NCI-H460 (cell line): ENCODE measurements around the gene TMEM45A. TPM values are rescaled to one million over a fixed set of nuclear protein-coding genes. Genes with fewer than 3 reads are reported as not detected.
"Not testable (repeated sequence)": the region's sequence is repeated elsewhere in the genome, so short reads cannot be mapped to it uniquely, and the experiment has no call there.

ENCODE experiments used
- DNase-seq: peaks from one replicate; pipeline ENCODE4 v3.0.0-alpha.2; 2016; ENCODE audit warnings: low read depth; ENCODE audit errors: extremely low read depth
- total RNA-seq: library from RNA; depleted of rRNA; stranded (reverse); fragments of >200 nt; shearing (Covaris generic); gene quantifications from 2 replicates; pipeline ENCODE4 v1.2.3, GENCODE V29; 2014

Gene TMEM45A
- total RNA-seq, 1 experiment from 2014 or later = 6.5 TPM

DNA sequence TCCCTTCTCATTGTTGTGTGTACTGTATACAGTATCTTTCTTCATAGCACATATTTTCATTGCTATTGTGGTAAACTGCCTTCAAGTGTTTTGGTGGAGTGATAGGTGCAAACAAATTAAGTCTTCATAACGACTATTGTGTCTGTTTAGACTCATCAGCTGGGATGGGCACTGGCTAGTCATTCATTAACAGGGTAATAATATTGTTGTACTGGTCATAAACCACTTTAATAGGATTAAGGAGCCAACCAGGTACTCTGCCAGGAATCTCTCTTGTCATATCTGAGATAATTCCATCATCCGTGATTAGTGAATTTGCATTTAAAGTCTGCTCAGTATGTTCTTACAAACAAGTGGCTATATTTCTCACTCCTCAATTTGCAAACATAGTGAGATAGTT, 10.2 kb upstream of the TMEM45A start:
- no peak for DNase-seq

DNA sequence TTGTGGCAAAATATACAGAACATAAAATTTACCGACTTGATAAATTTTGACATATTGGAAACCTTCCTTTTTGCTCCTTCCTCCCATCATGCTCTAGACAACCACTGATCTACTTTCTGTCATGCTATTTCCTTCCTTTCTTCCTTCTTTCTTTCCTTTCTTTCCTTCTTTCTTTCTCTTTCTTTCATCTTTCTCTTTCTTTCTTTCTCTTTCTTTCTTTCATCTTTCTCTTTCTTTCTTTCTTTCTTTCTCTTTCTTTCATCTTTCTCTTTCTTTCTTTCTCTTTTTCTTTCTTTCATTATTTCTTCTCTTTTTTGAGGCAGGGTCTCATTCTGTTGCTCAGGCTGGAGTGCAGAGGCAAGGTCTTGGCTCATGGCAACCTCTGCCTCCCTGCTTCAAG, 8.9 kb upstream of the TMEM45A start:
- no peak for DNase-seq

DNA sequence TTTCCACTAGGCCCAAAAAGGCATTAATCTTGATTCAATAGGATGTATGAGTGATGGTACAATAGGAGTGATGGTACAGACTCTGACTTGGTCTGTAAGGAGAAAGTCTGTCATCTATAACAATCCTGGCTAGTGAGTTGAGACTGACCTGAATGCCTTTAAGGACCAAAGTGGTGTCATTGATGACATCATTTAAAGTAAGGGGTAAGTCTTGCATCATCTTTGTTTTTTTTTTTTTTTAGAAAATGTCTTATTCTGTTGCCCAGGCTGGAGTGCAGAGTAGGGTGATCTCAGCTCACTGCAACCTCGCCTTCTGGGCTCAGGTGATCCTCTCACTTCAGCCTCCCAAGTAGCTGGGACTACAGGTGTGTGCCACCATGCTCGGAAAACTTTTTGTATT, 5.6 kb upstream of the TMEM45A start:
- no peak for DNase-seq

DNA sequence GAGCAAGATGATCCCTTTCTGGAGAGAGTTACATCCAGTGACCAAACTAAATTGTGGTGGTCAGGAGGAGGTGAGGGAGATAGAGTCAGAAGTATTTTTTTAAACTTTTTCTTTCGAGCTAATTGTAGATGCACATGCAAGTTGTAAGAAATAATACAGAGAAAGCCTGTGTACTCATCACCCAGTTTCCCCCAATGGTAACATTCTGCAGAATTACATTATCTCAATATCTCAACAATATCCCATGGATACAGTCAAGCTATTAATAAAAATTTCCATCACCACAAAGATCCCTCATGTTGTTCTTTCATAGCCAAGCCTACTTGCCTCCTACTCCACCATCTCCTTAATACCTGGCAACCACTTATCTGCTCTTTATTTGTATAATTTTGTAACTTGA, 3.3 kb upstream of the TMEM45A start:
- no peak for DNase-seq

DNA sequence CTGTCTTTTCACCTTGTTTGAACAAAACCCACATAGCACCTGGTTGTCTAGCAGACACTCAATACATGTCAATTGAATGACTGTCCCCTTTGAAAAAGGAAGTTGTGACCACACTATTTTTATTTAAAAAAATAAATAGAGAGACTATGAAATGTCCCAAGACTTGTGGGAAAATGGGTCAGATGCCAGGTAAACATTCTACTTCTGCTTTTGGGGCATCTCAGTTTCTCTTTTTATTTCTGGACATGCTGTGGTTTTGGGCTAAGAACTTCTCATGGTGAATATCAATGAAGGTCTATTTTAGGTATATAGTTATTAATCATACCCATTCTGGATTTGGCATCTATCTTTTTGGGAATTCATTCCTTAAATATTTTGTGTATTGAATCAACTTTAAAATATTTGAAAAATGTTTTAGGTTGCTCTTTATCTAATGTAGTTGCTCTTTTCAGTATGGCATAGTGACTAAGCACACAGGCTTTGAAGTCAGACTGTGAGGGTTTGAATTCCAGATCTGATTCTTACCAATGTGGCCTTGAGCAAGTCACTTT, 4.4 kb downstream of the TMEM45A start:
- no peak for DNase-seq

DNA sequence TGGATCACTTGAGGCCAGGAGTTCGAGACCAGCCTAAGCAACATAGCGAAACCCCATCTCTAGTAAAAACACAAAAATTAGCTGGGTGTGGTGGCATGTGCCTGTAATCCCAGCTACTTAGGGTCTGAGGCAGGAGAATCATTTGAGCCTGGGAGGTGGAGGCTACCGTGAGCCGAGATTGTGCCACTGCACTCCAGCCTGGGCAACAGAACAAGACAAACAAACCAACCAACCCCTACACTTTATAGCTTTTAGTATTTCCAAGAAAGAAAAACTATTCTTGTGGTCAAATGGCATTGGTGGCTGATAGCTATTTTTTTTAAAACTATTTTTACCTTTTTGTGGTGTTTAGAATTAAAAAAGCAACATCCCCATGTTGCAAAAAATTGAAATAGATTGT, 7.2 kb downstream of the TMEM45A start:
- no peak for DNase-seq

DNA sequence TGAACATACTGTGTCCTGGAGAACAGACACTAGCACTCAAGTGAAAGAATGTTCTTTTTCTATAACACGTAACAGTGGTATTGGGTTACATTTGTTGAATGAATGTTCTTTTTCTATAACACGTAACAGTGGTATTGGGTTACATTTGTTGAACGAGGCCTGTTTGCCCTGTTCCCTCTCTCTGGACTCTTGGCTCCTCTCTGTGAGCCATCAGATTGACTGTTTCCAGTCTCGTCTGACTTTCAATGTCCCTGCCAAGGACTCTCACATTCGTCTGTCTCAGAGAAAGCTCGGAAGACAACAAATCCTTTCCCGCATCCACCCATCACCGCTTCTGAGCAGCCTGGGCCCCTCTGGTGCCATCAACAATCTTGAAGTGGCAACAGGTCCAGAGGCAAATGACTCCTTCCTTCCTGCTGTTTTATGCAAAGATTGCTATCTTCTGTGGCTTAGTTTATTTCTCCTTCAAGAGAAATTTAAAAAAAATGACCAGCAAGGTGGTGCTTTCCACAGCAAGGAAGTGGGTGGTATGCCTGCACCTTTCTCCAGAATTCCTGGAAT, 8.0 kb downstream of the TMEM45A start:
- no peak for DNase-seq

DNA sequence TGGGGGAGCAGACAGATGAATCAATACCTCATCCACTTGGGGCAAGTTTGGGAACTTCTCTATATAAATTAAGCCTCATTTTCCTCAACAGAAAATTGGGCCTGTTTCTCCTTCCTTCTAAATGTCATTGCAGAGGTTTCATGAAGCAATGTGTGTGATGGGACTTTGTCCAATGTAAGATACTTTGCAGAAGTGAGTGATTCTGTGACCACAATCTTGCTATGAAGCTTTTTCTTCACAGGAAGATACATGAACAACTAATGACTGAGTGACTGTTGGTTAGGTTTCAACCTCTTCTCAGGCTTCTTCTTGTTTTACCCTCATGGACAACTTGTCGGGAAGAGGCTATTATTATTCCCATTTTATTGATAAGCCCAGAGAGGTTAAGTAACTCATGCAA, 11.0 kb downstream of the TMEM45A start:
- DNase-seq = no peak

DNA sequence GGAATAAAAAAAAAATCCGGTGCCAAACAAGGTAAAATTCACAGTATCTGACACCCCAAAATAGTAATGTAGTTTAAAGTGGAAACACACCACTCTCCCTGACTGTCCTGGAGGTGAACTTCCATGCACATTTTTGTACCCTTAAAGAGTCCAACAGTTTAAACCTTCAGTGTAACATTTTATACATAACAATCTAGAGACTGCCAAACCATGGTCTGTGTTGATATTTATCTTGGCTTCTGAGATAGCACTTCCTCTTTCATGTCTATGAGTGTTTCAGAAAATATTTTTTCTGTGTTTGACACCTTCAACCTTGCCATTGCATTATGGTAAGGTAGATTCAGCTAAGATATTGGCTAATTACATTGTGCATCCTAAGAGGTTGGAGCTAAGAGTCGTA, 13.9 kb downstream of the TMEM45A start:
- DNase-seq = no peak

DNA sequence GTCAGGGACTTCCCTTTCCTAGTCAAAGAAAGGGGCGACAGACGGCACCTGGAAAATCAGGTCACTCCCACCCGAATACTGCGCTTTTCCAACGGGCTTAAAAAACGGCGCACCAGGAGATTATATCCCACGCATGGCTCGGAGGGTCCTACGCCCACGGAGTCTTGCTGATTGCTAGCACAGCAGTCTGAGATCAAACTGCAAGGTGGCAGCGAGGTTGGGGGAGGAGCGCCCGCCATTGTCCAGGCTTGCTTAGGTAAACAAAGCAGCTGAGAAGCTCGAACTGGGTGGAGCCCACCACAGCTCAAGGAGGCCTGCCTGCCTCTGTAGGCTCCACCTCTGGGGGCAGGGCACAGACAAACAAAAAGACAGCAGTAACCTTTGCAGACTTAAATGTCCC, 17.4 kb downstream of the TMEM45A start:
- not testable (repeated sequence) for DNase-seq

DNA sequence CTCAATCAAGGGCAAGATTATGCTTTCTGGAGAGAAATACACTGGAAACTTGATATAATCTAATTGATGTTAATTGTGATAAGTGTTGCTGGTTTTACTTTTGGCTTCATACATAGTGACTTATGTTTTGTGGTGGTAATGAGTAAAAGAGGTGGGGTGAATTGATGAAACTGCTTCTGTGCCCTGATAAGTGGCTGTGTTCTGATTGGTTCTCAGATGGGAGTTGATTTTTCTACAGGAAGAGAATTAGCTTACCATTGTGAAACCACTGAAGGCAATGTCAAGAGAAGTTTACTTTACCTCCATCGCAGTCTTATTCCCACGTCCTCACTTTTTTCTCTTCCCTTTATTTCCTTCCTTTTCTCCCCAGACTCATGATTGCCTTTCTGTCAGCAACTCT, 23.8 kb downstream of the TMEM45A start:
- no peak for DNase-seq

DNA sequence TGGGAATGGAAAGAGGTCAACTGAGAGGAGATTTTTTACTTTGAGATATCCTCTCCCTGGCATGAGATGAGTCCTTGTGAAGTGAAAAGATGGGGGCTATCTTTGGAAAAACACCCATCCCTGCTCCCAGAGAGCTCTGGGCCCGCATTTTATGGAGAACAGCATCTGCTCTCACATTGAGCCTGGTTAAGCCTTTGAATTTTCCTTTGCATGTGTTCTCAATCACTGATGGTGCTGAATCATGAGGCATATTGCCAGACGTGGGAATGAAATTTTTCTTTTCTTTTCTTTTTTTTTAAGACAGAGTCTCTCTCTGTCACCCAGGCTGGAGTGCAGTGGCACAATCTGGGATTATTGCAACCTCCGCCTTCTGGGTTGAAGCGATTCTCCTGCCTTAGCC, 24.4 kb downstream of the TMEM45A start:
- DNase-seq = no peak

DNA sequence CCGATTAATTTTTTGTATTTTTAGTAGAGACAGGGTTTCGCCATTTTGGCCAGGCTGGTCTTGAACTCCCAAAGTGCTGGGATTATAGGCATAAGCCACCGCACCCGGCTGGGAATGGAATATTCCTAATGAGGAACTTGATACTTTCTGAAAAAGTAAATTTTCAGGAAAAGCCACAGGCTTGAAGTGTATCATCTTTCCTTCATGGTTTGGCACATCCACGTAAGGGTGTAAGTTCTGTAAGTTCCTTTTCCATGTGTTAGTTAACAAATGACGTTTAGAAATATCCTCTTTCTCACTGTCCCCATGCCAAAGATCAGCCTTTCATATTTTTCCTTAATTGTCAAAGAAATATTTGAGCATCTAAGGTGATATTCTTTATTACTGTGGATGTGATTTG, 24.9 kb downstream of the TMEM45A start:
- DNase-seq = no peak

DNA sequence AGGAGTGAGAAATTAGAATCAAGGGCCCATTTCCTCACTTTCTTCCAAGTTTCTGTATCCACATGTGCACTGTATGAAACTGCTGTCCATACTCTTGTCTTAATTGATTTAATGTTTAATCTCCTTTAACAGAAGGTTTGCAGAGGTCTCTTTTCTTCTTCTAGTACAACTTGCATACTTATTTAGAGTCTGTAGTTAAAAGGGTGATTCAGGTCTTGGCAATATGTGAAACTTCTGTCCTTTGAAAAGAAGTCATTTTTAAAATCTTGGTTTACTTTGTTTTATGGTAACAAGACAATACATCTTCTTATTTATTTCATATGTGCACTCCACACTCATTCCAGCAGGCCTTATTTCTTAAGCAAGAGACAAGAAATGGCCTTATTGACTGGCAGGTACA, 25.8 kb downstream of the TMEM45A start:
- DNase-seq = no peak

DNA sequence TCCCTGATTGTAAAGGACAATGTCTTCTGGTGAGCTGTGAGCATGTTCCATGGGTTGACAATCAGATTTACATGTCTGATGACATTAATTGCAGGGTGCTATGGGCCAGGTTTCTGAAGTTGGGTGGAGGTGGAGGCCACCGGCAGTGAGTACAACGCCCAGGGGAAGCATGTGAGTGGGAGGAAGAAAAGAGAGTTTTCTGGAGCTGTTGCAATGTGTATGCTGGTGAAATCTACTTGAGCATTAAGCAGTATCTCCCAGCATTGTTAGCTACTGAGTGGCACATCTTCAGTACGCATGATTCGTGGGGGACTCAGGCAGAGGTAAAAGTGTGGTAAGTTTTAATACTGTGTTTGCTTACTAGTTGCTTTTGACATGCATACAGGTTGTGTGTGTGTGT, 26.6 kb downstream of the TMEM45A start:
- DNase-seq = no peak

DNA sequence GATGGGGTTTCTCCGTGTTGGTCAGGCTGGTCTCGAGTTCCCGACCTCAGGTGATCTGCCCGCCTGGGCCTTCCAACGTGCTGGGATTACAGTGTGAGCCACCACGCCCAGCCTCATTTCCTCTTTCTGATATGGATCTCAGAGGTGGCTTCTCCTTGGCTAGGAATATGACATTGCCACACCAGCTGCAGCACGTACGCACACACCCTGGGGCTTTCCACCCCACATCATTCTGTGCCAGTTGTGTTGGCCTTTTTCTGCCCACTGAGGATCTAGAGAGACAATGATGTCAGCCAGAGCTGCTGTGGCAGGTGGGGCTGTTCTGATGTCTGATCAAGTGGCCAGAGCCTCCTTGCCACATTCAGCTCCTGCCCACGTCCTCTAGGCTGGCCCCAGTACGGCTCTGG, 29.0 kb downstream of the TMEM45A start:
- DNase-seq = no peak

DNA sequence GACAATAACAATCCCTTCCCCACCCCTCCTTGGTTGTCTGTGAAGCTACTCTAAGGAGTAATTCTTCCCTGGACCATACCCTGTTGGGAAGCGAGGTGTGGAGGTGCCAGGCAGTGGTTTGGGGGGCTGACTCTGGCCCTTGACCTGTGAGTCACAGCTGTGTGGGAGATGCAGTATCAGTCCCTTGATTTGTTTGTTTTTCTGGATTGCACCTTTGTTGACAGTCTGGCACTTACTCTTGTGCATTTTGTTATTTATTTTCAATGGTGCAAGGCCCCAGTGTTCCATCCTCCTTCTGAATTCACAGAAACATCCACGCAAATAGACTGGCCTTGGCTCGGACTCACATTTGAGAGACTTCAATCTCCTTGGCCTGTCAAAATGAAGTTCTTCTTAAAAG, 29.7 kb downstream of the TMEM45A start:
- DNase-seq = no peak

DNA sequence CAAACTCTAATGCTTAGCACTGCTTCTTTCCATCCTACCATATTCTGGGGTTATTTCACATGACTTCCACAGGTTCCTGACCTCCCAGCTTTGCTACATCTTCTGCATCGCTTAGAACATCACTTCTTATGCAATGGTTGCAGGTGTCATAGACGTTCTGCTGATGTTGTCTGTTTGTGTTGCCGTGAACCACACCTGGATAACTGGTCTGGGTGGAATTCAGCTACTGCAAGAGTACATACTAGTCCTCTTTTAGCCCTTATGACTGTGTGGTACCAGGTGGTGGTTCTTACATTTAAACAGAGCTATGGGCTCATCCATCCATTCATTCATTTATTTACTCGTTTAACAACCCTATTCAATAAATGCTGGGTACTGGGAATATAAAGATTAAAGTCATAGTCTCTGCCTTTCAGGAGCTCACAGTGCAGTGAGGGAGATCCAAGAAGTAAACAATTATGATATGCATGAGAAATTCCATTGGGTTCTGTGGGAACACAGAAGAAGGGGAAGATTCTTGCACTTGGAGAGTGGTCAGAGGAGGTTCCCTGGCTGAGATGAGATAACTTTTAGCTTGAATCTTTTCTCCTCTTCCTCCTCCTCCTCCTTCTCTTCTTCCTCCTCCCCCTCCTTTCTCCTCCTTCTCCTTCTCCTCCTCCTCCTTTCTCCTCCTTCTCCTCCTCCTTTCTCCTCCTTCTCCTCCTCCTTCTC, 30.8 kb downstream of the TMEM45A start:
- DNase-seq = no peak

DNA sequence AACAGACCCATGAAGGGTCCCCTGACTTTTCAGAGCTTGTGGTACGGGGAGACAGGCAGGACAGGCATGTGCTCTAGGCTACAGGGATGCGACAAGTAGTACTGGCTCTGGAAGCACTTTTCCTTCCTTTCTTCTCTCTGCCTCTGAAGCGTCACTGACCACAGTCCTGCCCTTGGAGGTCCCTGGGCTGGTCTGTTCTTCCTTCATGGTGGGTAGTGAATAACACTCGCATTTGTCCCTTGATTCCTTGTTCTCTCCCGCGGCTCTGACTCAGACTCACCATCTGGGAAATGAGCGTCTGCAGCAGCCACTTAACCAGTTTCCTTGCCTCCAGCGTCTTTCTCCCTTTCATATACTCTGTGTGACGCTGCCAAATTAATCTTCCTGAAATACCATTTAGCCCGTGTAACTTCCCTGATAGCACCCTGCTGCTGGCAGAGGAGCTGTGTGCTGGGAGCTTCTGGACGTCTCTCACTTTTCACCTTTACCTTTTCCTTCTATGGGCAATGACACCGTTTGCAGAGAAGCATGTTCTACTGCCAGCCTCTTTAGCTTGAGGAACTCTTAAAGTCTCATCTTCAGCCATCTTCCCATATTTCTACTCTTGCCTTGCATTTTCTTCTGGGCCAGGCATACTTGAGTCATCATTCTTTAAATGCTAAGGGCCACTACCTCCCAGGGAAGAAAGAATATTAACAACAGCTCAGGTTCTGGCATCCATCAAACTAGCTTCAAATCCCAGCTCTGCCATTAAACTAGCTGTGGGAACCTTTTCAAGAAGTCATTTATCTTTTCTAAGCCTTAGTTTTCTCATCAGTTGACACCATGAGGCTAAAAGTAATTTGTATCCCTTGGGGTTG, 33.6 kb downstream of the TMEM45A start:
- no peak for DNase-seq

DNA sequence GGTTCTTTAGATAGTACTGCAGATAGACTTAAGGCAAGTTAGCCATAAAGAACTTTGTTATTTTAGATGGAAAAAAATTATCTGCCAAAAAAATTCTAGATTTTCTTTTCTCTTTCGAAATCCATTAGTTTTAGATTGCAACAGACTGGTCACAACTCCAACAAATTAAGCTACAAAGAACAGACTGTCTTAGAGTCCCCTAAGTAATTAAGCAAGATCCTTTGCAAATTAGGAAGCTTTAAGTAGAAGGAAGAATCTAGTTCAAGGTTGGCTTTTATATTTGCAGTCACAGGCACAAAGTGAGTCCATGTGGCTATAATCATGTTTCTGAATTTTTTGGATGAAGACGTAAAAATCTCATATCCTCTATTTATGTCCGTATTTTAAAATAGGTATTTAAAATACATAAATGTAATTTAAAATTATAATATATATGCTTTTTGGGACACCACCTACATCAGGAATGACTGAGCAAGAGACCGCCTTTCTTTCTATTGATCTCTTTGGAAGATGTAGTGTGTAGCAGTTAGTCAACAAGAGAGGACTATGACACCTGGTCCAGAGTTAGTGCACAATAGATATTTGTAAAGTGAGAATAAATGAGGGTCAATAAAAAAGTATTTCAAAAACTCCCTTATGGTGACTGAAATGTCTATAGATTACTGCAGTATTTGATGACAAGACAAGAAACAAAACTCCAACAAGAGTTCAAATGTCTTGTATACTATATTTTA, 34.4 kb downstream of the TMEM45A start:
- DNase-seq = no peak

DNA sequence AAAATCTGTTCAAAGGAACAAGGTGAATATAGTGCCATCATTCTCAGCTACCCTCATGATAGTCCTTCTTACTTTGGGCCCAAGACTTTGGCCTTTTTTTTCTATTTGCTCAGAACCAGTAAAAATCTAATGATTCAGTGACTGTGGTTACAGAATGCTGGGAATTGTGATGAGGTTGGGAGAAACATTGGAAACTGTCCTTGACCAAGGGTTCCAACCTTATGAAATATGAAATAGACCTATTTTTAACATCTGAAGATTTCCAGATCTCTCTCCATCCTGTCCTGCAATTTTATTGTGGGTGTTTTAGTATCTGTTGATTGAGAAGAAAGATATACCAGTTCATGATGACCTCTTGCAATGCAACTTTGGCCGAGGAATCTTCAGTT, 34.9 kb downstream of the TMEM45A start:
- no peak for DNase-seq
